Stimulated activated CD4-positive, alpha-beta T cell treated with anti-CD3 and anti-CD28 coated beads, TNF-alpha, amount 100 ng/mL, for 24 hours (primary cell): Measurements from ENCODE around the gene GEMIN2.
A peak's percentile ranks its signal among the peaks of the same experiment; 100 is the strongest.
"Not testable (repeated sequence)": the region's sequence is repeated elsewhere in the genome, so short reads cannot be mapped to it uniquely, and the experiment has no call there.

ENCODE experiments used
- DNase-seq, 3 experiments: peaks; one replicate each; pipeline ENCODE4 v3.0.0-alpha.2; 2020; ENCODE audit warnings: low read depth in 3 of 3

Gene GEMIN2

GRCh38 chr14:39114073-39114838, at the start of gene GEMIN2:
Gene GEMIN2 (plus strand): TSS chr14:39114323. CDS start chr14:39114339, 16 bp downstream.
- peak; percentile 86 to 92 (median 91) for DNase-seq

- DNase-seq = not testable (repeated sequence)
Observed at GRCh38 chr14:39069169-39069805, 44.8 kb upstream of the GEMIN2 start.

- no peak for DNase-seq
Observed at GRCh38 chr14:39069923-39070322, 44.2 kb upstream of the GEMIN2 start.

- no peak for DNase-seq
Observed at GRCh38 chr14:39071096-39071495, 43.0 kb upstream of the GEMIN2 start.

- no peak for DNase-seq
Observed at GRCh38 chr14:39080886-39081285, 33.2 kb upstream of the GEMIN2 start.

DNA sequence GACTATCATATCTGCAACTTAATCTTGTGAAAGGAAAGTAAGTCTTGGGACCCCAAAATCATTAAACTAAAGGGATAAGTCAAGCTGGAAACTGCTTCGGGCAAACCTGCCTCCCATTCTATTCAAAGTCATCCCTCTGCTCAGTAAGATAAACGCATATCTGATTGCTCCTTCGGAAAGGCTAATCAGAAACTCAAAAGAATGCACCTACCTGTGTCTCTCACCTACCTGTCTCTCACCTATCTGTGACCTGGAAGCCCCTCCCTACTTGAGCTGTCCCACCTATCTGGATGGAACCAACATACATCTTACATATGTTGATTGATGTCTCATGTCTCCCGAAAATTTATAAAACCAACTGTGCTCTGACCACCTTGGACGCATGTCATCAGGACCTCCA, 31.0 kb upstream of the GEMIN2 start:
- DNase-seq = no peak

- no peak for DNase-seq
Observed at GRCh38 chr14:39085933-39086332, 28.2 kb upstream of the GEMIN2 start.

DNA sequence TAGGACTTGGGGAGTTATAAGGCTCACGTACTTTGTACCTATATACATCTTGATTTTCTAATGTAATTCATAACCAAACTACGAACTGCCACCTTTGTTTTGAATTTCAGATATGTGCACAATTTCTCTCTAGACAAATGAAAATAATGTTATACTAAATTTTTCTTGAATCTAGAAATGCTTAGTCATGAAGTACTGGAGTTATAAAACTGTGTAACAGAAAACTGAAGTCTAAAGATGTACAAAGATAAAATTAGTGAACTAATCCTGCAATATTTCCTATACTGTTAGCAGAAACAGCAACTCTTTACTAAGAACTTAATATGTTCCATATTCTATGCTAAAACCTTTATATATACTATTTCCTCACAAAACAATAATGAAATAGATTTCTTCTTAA, 26.6 kb upstream of the GEMIN2 start:
- DNase-seq = no peak

DNA sequence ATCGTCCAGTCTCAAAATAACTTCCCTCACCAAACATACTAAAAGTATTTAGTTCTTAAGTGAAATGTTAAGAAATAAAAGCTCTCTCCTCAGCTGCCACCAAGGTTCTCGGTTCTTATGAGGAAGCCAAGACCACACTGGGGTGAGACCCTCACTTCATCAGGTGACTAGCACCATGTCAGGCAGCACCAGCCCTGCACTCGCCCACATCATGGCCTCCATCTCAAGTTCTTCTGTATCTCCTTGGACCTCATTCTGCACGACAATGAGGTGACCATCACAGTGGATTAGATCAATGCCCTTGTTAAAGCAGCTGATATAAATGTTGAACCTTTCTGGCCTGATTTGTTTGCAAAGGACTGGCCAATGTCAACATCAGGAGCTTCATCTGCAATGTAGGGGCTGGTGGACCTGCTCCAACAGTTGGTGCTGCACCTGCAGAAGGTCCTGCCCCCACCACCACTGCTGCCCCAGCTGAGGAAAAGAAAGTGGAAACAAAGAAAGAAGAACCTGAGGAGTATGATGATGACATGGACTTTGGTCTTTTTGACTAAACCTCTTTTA, 23.5 kb upstream of the GEMIN2 start:
- DNase-seq = no peak

DNA sequence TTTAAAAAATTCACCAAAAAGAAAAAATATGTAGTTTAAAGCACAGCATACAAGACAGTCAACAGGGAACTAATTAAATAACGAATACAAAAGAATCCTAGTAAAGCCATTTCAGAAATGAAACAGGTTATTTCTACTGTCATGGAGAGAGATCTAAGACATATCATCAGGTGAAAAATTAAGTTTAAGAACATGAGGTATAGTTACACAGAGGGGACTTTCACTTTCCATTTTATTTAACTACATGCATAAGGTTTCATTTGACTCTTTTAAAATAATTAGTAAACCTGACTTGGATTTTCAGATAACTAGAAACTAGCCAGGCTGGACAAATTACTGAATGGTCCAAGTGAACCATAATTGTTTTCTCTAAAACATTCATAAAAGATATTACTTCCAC, 22.4 kb upstream of the GEMIN2 start:
- no peak for DNase-seq

- DNase-seq = no peak
Observed at GRCh38 chr14:39094515-39094914, 19.6 kb upstream of the GEMIN2 start.

- DNase-seq = no peak
Observed at GRCh38 chr14:39097159-39097558, 17.0 kb upstream of the GEMIN2 start.

GRCh38 chr14:39099215-39099614, 14.9 kb upstream of the GEMIN2 start:
- not testable (repeated sequence) for DNase-seq

DNA sequence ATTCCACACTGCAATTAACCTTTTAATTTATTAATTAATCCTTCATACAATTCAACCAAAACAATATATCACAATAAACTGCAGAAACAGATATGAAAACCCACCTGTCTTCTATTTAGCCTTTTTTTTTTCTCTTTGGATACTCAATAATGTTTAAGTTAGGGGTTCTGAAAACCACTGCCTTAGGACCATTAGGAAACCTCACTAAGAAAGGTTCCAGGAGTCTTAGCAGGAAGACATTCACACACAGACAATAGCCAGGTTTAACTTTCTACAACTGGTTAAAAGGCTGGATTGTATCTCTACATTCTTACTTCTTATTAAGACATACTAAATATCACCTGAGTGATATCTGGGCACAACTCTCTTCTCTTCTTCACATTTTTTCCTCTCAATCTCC, 14.4 kb upstream of the GEMIN2 start:
- DNase-seq = no peak

DNA sequence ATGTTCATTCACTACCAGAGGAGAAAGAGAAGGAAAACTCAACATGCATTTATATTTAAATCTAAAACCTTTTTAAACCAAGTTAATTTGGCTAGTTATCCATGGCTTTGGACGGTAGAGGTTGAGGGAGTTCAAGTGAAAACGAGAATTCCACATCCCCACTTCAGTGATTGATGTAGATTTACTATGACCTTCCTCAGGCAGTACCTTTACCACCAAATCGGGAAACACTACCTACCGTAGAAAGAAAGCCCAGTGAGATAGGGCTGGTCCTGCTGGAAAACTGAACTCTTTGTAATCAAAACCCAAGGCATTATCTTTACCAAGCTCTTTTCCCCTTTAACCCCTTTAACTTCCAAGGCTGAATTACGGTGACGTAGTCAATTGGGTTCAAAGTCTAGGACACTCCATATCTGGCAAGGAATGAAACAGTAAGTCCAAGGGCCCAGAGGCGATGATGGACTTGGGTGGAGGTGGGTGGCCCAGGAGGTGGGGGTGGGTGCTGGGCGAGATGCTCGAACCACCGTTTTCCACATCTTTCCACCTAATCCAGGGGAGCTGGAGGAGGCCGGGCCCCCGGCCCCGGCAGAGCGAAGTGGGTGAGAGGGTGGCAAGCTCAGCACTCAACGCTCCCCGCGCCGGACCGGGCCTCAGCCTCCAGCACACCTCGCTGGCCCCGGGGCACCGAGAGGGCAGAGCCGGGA, 11.7 kb upstream of the GEMIN2 start:
- no peak for DNase-seq

DNA sequence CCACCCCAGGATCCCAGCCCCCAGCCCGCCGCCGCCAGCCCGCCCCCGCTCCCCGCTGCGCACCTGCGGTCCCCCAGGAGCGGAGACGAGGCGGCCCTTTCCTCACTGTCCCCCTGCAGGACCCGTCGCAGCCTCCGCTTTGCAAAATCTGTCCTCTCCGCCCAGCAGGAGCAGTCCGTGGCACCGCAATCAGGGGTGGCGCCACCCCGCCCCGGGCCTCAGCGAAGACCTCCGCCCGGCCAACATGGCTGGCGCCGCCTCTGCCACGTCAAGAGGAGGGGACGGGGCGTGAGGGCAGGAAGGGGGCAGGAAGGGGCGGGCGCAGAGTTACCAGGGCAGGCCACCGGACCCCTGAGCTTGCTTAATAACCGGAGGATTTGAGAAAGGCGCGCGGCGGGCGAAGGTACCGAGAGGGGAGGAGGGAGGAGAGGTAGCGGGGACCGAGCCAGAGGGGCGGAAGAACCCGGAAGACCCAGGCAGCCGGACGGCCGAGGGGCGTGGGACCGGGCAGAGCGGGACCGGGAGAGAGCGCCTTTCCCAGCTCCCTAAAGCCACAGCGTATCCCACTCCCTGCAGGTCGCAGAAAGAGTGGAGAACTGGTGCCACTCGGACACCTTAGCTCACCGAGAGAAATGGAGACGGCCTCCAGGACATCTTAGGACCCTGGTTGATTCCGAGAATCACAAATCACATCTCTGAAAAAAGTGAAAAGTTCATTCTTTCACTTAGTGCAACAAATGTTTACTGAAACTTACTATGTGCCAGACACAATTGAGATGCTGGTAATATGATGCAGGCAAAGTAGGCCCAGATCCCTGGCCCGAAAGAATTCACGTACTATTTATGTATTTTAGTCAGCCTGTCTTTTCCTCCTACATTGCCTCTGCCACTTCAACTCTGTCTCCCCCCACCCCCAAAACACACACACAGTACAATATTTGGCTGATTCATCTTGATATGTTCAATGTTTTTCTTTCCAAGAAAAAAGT, 10.9 kb upstream of the GEMIN2 start, which contains the start of gene SEC23A:
Gene SEC23A, minus strand, starts transcription at position 267 of the 989 bp plus-strand sequence. CDS start 7,117 bp downstream, outside the sequence.
- DNase-seq = peak; percentile 66 to 86 (median 70)

DNA sequence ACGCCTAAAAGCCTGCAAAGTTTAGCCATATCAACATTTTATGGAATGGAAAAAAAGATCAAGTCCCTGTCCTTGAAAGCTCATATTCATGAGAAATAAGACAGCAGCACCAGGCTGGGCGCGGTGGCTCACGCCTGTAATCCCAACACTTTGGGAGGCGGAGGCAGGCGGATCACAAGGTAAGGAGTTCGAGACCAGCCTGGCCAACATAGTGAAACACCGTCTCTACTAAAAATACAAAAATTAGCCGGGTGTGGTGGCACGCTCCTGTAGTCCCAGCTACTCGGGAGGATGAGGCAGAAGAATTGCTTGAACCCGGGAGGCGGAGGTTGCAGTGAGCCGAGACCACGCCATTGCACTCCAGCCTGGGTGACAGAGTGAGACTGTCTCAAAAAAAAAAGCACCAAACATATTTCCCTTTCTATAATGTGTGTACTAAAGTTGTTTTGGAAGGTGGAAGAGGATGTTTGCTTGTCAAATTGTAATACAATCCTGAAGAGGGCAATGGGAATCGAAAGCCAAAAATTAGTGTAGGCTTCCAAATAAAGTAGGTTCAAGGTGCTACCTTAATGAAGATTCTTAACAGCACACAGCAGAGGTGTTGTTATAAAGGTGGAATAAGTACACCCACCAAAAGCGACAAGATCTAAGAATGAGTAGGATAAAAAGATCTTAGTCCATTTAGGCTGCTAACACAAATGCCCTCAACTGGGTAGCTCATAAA, 9.9 kb upstream of the GEMIN2 start:
- DNase-seq = not testable (repeated sequence)

DNA sequence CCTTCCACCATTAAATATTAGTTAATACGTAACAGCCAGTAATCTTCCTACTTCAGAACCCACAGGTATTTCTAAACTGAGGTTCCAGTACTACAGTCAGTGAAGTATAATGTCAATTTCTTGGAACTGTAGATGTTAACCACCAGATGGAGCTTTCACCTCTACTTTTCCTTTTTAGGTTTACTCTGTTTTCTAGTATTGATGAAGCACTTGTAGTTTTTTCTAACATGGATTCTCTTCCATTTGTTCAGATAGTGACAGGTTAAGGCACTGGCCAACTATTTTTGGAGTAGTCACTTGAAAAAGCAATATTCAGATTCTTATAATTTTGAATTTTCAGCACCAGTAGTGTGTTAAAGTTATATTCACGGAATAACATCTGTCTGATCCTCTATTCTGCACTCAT, 6.5 kb upstream of the GEMIN2 start:
- no peak for DNase-seq

DNA sequence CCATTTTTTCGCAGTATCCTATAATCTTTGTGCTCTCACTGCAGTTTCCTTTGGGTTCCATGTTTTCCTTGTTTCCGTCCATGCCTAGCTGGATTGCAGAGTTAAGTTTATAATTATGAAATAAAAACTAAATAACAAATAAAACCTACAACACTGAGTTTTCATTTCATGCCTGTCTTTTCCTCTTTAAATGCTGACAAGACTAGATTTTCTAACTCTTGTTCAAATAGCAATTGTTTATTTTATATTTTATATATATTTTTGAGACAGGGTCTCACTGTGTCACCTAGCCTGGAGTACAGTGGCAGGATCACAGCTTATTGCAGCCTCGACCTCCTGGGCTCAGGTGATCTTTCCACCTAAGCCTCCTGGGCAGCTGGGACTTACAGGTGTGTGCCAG, 5.3 kb upstream of the GEMIN2 start:
- no peak for DNase-seq
